UCSD-AML1 (cell line): ENCODE measurements around the gene SOCS4.

Experiments used
- DNase-seq: peaks from one replicate; lab custom pipeline; 2025; ENCODE audit not compliant: unreplicated experiment; lab: John Stamatoyannopoulos, UW

Gene SOCS4

DNA sequence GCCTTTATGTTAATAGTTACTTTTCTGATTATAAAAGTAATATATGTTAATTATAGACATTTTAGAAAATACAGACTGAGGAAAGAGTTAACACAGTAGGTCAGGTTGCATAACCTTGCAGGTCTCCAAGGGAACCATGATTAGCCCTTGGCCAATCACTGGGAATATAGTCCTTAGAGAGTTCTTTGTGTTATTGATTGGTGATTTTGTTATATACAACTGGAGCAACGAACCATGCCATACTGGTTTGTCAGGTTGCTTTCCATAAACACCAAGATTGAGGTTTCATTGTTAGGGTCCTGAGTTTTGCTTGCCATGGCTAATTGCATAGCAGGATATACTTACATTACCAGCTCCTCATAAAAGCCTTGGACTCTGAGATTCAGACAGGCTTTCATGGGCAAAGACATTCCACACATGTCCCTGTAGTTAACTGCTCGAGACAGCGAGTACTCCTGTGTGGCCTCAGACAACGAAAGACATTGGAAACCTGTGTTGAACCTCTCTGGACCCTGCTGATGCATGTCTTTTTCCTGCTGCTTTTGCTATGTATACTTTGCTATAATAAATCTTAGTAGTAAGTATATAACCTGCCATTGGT is 58.1 kb downstream of the SOCS4 start:
- no peak for DNase-seq

DNA sequence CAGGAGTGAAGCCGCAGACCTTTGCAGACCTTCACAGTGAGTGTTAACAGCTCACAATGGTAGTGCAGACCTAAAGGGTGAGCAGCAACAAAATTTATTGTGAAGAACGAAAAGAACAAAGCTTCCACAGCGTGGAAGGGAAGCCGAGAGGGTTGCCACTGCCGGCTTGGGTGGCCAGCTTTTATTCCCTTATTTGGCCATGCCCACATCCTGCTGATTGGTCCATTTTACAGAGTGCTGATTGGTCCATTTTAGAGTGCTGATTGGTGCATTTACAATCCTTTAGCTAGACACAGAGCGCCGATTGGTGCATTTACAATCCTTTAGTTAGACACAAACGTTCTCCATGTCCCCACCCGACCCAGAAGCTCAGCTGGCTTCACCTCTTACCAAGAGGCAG is 59.9 kb downstream of the SOCS4 start:
- DNase-seq, result no peak

DNA sequence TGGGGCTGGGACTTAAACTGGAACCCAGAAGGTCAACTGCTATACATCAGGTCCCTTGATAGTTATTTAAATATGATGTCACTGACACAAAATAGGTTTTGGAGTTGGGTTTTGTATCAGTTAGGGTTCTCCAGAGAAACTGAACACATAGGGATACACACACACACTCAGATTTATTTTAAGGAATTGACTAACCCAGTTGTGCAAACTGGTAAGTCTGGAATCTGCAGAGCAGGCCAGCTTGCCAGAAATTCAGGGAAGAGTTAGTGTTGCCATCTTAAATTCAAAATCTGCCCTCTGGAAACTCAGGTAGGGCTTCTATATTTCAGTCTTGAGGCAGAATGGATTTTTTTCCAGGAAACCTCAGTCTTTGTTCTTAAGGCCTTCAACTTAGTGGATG is 61.3 kb downstream of the SOCS4 start:
- no peak for DNase-seq

GRCh38 chr14:55092341-55092740 is 65.3 kb downstream of the SOCS4 start:
- no peak for DNase-seq

- DNase-seq, result no peak
These were observed 67.5 kb downstream of the SOCS4 start for GRCh38 chr14:55094292-55095157.

DNA sequence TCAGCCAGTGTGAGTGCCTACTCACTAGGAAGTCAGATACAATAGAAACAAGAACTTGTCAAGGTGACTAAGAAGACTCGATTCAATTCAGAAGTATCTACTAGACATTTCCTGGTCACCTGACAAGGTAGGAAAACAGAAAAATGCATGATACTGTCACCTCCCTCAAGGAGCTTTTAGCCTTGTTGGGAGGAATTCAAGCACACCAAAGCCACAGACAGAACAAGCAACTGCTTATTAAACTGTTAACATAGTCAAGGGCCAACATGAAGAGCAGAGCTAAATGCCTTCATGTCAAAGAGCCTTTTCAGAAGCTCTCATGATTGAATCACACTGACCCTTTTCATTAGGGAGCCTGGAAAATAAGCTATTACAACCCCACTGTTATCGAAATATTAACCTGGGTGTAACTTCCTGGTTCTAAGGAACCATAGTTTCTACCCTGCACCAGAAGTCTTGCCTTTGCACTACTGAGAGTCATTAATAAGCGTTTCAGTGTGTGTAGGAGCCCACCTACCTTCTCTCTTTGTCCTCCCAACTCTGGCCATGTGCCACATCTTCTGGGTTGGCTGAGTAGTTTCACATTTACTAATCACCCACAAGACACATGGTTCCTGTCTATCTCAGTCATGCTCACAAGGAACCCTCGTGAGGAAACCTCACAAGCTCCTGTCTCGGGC is 71.0 kb downstream of the SOCS4 start:
- no peak for DNase-seq

DNA sequence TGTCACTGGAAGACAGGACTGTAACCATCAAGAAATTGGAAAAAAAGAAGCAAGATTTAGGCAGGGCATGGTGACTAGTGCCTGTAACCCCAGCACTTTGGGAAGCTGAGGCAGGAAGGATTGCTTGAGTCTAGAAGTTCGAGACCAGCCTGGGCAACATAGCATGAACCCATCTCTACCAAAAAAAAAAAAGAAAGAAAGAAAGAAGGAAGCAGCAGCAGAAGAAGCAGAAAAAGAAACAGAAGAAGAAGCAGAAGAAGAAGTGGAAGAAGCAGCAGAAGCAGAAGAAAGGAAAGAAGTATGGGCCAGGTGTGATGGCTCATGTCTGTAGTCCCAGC is 71.5 kb downstream of the SOCS4 start:
- no peak for DNase-seq
